Posterior cingulate gyrus (tissue), 11 donors: Measurements from ENCODE around the gene SH2D5.

Experiments
- DNase-seq, 10 donors: peaks; one replicate each; pipeline versions ENCODE4 v3.0.0 to v3.0.0-alpha.2; 2020 to 2021; ENCODE audit warnings: mixed read lengths in 3 of 10
- intact Hi-C: fragments of 100-400 bp; cut with DNase I; formaldehyde crosslinking; loops from one replicate; pipeline ENCODE4 v1.15.1; 2023

The SH2D5 gene

DNA sequence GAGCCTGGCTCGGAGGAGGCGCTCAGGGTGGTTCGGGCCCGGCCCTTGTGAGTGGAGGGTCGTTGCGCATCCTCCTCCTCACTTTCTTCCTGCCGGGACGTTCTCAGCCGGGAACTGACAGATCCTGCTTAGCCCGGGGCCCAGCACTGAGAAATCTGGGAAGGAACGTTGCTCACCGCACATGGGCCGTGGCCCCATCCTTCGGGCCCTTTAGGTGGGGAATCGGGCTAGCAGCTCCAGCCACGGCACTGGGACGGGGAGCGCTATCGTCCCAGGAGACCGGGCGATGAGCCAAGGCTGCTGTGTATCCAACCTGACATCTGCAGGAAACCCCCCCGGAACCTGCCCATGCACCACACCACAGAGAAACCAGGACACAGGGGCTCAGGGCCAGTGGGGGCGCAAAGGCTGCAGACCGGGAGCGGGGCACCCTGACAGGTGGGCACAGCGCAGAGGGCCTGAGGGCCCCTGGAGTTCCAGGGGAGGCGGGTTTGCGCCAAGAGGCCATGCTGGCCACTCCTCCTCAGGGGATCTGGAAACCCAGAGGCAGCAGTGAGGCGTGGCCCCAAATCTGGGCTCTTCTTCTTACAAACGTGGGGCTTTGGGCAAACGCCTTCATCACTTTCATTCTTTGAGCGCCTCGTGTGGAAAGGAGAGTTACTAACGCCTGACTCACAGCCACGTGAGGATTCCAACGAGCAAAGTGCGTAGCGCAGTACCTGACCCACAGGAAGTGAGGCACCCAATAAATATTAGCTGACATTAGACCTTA lies at the start of gene SH2D5:
TSS of gene SH2D5 (minus strand) at position 116 of the 772 bp plus-strand sequence. CDS start 4,659 bp downstream, outside the sequence.
- peak in 9 of 10 donors; percentile 40 to 94 (median 68) for DNase-seq
- intact Hi-C loops = no loop called here

DNA sequence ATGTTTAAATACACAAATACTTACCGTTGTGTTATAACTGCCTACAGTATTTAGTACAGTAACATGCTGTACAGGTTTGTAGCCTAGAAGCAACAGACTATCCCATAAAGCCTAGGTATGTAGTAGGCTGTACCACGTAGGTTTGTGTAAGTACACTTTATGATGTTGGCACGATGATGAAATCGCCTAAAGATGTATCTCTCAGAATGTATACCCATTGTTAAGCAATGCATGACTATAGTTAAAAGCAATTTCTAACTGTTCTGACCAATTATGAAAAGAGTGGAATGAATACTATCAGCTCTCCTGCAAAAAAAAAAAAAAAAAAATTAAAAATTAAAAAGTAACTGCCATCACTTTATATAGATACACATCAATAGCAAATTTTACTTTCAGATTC lies 43.2 kb upstream of the SH2D5 start:
- DNase-seq = no peak
- intact Hi-C loops = no loop called here

DNA sequence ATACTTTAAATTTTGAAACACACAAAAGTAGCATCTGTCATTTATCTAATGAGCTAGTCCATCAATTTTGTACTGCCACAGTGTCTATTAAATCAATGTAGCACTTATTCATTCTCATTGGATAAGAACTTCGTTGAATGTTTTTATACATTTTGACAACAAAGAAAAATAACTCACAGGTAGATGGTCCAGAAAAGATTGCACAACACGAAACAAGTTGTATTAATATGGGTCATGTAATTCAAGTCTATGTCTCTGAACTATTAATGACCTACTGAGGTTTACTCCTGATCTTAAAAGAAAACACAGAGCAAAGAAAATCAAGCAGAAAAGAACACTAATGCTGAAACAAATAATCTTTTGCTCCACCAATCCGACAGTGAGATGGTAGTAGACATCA lies 39.3 kb upstream of the SH2D5 start:
- DNase-seq = no peak
- intact Hi-C loops = no loop called here

DNA sequence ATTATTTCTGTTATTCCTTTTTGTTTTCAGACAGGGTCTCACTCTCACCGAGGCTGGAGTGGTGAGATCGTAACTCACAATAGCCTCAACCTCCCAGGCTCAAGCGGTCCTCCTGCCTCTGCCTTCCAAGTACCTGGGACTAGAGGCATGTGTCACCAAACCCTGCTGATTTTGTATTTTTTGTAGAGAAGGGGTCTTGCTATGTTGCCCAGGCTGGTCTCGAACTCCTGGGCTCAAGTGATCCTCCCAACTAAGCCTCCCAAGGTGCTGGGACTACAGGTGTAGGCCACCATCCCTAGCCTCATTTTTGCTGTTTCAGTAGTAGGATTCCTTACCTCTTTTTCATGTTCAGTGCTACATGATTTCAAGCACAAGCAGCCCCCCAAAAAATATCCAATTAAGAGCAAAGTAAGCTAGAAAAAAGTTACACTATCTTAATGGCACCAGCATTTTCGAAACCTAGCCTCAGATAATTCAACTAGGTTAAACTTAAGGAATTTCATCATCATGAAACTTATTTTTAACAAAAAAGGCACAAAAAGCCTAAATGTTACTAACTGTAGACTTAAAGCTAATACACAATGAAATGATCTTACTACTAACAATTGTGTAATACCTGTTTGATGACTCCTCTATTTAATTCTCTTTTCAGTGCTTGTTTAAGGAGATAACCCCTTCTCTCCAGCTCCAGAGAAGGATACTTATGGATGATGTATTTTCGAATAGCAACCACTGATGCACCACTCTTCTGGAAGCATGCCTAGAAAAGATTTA lies 38.0 kb upstream of the SH2D5 start:
- no peak for DNase-seq
- intact Hi-C loops = no loop called here

DNA sequence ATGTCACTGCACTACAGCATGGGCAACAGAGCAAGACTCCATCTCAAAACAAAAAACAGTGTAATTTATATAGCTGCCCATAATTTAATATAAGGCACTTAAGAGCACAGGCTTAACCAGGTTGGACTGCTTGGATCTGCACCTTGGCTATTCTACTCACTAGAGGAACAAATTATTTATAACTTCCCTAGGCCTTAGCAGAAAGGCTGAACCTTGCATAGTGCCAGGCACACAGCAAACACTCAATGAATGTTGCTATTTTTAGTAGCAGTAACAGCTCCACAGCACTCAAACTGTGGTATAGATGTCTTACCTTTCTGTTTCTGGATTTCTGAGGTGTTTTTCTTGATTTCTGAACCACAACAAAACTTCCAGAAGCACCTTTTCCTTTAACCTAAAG lies 34.8 kb upstream of the SH2D5 start:
- intact Hi-C loops = no loop called here
- no peak for DNase-seq

DNA sequence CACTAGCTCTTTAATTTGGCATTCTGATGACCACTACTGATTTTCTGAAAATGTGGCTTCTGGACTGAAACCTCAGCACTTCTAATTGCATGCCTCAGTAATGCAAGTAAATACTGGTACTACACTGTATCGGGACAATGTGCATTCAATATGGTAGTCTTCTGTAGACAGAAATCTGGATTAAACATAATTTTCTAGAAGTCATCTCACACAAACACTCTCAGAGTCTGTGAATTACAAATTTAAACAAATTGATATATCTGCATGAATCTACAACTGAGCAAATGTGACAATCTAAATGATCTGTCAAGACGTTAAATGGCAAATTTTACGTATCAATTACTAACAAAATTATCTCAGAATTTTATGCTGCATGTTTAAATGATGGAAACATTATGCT lies 30.9 kb upstream of the SH2D5 start:
- no peak for DNase-seq
- intact Hi-C loops = no loop called here

DNA sequence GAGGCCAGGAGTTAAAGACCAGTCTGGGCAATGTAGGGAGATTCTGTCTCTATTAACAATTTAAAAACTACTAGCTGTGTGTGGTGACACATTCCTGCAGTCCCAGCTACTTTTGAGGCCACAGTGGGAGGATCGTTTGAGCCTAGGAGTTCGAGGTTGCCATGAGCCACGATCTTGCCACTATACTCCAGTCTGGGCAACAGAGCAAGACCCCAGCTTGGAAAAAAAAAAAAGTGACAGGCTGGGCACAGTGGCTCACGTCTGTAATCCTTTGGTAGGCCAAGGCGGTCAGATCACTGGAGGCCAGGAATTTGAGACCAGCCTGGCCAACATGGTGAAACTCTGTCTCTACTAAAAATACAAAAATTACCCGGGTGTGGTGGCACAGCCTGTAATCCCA lies 27.8 kb upstream of the SH2D5 start:
- DNase-seq = no peak
- intact Hi-C loops = no loop called here

DNA sequence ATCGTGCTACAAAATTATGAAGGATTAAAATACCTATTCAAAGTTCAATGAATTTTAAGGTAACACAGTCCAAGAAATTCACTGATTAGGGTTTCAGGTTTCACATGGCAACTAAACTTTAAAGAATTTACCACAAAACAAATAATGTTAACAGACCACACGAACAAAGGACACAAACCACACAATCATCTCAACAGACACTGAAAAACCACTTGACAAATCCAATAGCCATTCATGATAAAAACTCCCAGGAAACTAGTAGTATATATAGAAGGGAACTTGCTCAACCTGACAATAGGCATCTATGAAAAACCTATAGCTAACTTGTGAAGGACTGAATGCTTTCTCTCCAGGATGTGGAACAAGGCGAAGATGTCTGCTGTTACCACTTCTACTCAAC lies 21.1 kb upstream of the SH2D5 start:
- no peak for DNase-seq
- intact Hi-C loops = loop anchor here (10.0 kb wide), 1 partner anchor 101 kb away; no protein-coding TSS in a partner anchor

DNA sequence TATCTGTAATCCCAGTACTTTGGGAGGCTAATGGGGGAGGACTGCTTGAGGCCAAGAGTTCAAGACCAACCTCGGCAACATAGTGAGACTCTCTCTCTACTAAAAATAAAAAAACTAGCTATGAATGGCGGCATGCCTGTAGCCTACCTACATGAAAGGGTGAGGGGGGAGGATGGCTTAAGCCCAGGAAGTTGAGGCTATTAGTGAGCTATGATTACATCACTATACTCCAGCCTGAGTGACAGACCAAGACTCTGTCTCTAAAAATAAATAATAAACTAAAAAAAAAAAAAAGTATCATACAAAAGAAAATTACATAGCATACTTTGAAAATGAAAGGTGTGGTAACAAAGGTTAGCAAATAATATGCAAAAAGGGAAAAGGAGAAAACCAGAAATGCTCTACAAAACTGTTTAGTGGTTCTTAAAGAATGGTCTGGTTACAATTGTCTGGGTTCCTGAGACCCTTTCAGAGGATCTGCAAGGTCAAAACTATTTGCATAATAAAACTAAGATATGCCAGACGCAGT lies 19.0 kb upstream of the SH2D5 start:
- no peak for DNase-seq
- intact Hi-C loops = loop anchor here (10.0 kb wide), 1 partner anchor 103 kb away; no protein-coding TSS in a partner anchor

DNA sequence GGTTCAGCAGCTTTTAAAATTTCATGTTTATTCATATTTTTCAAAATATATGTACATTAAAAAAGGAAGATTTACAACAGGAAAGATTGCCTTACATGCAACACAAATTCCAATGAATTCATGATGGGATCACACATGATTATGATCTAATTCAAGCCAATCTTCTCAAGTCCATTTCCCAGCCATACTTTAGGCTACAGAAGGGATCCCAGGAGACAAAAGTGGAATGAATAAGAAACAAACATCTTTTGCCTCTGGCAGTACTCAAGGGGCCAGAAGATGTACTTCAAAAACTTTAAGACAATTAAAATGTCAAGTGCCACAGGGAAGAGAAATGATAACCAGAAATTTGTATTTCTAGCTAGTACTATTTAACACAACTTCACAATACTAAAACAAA lies 10.2 kb upstream of the SH2D5 start:
- intact Hi-C loops = no loop called here
- DNase-seq = no peak

DNA sequence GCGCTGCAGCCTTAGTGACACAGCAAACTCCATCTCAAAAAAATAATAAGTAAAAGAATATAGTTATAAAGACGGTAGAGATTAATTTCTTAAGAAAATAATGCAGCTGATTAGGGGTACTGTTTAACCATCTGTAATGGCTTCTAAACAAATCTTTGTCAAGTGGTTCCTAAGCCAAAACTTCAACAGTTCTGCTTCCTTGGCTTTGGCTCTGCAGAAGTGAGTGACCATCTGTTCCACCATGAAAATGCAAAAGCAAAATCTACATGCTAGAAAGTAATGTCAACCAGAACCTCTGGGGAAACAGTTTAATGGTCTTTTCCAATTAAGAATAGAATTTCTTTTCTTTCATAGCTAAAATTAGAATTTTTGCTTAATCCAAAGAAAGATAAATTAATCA lies 8.3 kb upstream of the SH2D5 start:
- intact Hi-C loops = no loop called here
- DNase-seq = no peak

DNA sequence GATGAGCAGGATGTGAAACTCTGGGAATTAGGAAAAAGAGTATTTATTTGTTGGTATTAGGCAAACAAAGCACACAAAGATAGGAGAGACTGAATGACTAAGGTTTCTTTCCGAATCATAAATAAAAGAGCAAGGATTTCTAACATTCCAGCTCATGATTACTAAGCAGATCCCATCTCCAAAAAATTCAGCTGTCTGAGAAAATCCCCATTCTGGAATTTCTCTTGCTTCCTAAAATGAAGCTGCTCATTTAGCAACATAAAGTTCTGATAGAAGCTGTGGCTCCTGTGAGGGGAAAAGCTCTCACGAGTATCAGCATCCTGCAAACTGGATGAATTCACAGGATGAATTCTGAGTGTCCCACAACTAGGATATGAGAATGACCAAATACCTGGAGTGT lies 6.7 kb upstream of the SH2D5 start:
- intact Hi-C loops = no loop called here
- DNase-seq = no peak

DNA sequence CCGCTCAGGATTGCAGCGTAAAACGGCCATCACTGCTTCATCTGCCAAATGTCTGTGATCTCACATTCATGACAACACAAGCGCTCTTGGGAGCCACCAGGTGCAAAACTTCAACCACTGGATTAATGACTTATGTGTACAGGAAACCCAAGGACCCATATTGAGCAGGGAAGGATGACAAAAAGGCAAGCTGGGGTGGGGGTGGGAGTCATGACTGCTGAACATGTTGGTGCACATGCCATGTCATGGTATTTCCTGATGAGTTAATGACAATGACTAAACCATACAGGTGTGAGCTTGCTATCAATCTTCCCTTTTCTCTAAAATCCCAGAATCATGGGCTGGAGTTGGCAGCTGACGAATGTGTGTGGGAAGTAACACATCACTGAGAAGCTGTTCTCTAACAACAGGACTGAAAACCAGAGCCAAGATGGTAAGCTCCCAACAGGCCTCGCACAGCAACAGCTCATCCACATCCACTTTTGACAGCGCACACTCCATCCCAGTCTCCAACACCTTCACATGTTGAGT lies 3.1 kb upstream of the SH2D5 start:
- peak in 2 of 10 donors; percentile 60 to 83 for DNase-seq
- intact Hi-C loops = no loop called here

DNA sequence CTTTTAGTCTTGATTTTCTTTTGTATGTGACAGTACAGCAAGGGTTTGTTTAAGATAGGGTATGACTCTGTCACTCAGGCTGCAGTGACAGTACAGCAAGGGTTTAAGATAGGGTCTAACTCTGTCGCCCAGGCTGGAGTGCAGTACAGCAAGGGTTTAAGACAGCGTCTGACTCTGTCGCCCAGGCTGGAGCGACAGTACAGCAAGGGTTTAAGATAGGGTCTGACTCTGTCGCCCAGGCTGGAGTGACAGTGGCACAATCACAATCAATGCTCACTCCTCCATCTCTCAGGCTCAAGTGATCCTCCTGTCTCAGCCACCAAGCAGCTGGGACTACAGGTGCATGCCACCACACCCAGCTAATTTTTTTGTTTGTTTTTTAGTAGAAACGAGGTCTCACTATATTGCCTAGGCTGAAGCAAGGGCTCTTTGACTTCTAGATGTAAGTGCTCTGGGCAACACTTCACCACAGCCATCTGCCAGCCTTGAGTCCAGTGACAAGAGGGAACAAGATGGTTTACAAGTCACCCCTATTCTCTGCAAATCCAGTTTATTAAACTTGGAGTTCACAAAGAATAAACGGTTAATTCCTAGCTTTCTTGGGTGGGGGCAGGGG lies 965 bp upstream of the SH2D5 start:
- DNase-seq = peak in 1 of 10 donors; percentile 29
- intact Hi-C loops = no loop called here

DNA sequence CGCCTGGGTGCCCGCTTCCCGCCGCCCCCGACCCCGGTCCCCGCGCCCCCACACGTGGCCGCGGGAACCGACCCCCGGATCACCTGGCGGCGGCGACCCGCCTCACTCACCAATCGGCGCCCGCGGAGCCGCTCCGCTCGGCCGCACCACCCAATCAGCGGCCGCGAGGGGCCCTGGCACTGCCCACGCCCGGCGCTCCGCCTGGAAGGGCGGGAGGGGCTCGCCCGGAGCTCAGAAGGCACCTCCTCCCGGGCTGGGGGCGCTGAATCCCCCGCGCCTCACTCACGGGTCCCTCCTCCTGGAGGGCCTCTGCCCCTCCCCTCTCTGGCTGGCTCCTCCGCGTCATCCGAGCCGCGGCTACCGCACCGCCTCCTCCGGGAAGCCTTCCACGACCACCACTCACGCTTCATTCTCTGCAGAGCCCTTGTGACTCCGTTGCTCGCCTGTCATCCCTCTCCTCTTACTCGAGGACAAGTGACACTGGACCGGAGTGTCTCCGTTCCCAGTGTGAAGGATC lies 374 bp downstream of the SH2D5 start:
- intact Hi-C loops = no loop called here
- DNase-seq = peak in 9 of 10 donors; percentile 58 to 96 (median 74)

DNA sequence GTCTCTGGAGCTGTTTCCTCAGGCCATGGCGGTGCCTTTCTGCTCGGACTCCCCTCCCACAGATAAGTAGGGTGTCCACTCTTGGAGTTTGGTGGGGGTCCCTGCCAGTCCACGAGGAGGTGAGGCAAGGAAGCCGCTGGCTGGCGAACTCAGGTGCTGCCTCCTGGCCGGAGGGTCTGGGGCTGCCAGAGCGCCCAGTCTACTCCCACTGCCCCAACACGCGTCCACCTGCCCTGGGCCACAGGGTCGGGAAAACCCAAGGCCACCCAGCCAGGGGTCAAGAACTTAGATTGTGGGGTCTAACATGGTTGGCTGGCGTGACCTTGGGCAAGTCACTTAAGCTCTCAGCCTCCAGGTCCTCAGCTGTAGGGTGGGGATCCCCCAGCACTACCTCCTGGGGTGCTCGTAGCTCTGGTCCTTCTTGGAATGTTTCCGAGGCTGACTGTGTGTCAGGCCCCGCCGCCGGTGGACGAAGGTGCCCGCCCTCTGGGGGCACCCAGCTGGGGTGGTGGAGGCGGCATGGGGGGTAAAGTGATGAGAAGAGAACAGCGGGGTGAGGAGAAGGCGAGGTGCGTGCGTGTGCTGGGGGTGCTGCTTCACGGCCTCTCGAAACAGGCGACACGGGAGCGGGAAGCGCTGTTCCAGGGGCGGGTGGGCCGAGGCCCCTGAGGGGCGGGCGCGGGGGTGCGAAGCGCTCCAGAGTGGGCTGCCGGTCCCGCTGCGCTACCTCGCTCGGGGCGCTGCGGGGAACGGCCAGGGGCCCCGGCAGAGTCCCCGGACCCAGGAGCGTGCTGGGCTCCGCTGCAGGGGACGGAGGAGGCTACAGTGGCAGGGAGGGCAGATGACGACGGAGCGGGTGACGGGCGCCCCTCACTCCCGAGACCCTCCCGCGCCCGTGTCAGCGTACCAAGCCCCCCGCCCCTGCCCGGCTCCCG lies 1.2 kb downstream of the SH2D5 start:
- peak in 3 of 10 donors; percentile 14 to 77 (median 73) for DNase-seq
- intact Hi-C loops = no loop called here

DNA sequence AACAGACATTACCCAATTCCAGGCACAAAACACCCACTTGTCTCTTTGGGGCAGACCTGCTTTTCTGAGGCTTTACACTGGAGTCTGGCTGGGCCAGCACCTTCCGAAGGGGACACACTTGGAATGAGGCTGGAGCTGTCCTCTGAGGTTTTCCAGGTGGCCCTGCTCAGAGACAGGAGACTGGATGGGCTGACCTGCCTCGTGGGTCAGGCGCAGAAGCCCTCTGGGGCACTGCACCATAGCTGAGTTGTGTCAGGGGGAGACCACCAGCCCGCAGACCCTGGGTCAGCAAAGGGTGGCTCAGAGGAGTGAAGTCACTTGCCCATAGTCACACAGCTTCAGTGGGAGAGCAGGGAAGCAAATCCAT lies 1.8 kb downstream of the SH2D5 start:
- intact Hi-C loops = no loop called here
- DNase-seq = peak in 3 of 10 donors; percentile 4 to 65 (median 35)

DNA sequence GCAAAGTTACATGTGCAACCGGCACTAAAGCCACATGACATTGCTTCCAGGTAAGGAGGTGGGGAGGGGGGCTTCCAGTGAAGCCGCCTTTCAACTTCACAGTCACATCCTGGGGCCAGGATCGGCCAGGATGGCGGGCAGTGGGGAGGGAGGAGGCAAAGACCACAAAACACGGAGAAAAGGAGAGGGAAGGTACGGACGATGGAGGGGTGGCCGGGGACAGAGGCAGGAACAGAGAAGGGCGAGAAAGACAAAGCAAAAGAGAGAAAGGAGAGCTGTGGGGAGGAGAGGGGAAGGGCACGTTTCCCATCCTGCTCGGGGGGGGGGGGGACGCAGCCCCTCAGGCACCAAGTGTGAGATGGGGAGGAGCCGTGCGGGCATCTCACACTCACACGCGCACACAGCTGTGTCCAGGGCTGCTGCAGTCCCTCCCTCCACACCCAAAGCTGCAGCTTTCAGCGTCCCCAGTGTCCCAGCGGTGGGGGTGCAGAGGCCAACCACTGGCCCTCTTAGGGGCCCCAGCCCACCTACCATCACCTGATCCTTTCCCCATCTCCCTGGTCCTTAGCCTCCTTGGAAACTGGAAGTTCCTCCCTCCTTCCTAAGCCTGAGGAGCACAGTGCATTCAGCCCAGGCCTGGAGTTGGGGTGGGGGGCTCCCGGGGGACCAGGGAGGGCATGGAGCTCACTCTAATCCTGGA lies 2.4 kb downstream of the SH2D5 start:
- DNase-seq = peak in 3 of 10 donors; percentile 7 to 66 (median 61)
- intact Hi-C loops = no loop called here
